Adrenal gland (tissue), 12 donors: Measurements from ENCODE around the gene PCK1. TPM values are rescaled to one million over a fixed set of nuclear protein-coding genes. Genes with fewer than 3 reads are reported as not detected.

Experiments
- DNase-seq, 7 donors: peaks; one replicate each; pipeline ENCODE4 v3.0.0-alpha.2; 2019 to 2020
- H3K27ac ChIP-seq, 5 donors: fragments of 200-600 bp; sonication (generic) in 4 of 5; 1 replicate in 3 of 5; 2 replicates in 2 of 5; pipeline versions ENCODE4 v1.5.1 to v1.8.0; 2016 to 2020; ENCODE audit warnings: mild to moderate bottlenecking in 1 of 5
- H3K27me3 ChIP-seq: fragments of 200-600 bp; 2 replicates; pipeline ENCODE4 v1.8.0; 2021
- H3K36me3 ChIP-seq, 2 donors: fragments of 200-600 bp; replicated peaks in 1 of 2; 1 replicate in 1 of 2; 2 replicates in 1 of 2; pipeline versions ENCODE4 v1.5.1 to v1.8.0; 2018 to 2022
- H3K4me1 ChIP-seq, 2 donors: fragments of 200-600 bp; replicated peaks in 1 of 2; 1 replicate in 1 of 2; 2 replicates in 1 of 2; pipeline versions ENCODE4 v1.5.1 to v1.8.0; 2018 to 2021
- H3K4me3 ChIP-seq, 4 donors: fragments of 200-600 bp; sonication (generic) in 3 of 4; one replicate each; pipeline ENCODE4 v1.5.1; 2016 to 2018
- H3K9me3 ChIP-seq, 3 donors: fragments of 200-600 bp; sonication (generic) in 1 of 3; replicated peaks in 1 of 3; 1 replicate in 2 of 3; 2 replicates in 1 of 3; pipeline versions ENCODE4 v1.5.1 to v1.8.0; 2016 to 2021
- POLR2A ChIP-seq, 2 donors: fragments of 450-650 bp; IDR thresholded peaks; one replicate each; pipeline ENCODE4 v1.6.1; 2017; ENCODE audit warnings: antibody characterized with exemption in 2 of 2, mild to moderate bottlenecking in 2 of 2, moderate library complexity in 1 of 2
- WGBS, 4 donors: extraction: QIAGEN DNeasy Blood & Tissue Kit in 2 of 4; methylation state at CpG; one replicate each; pipeline versions ENCODE4 v1.1.5 to v1.1.7; 2013 to 2017; 5-methylcytosine and 5-hydroxymethylcytosine counted together
- intact Hi-C, 2 donors: fragments of 100-400 bp; cut with DNase I; formaldehyde crosslinking; loops; one replicate each; pipeline versions ENCODE4 v1.14.1 to v1.15.0; 2022 to 2023
- polyA plus RNA-seq, 3 donors: library from polyadenylated mRNA; stranded (reverse); fragments of 200-250 nt in 2 of 3; fragments of 350-450 nt in 1 of 3; fragmentation: Illumina TruSeq in 1 of 3; extraction: RNeasy Lipid Tissue Mini Kit (QIAGEN cat#74804) in 1 of 3; gene quantifications; one replicate each; pipeline ENCODE4 v1.2.3, GENCODE V29; 2013 to 2014
- total RNA-seq, 9 donors: library from RNA; depleted of rRNA in 4 of 9; stranded (reverse); fragments of >200 nt in 4 of 9; fragments of 120-200 nt in 1 of 9; fragmentation: NEBNext Ultra II Directional in 1 of 9; extraction: Animal tissue kit (Norgen Biotek cat#: 25700) in 1 of 9; gene quantifications; one replicate each; pipeline versions ENCODE4 v1.1.0 to v1.2.4, GENCODE V29; 2013 to 2023
- TF ChIP-seq, protein P1 (sequence below), 6 experiments: fragments of 450-650 bp in 4 of 6; fragments of 200-600 bp in 2 of 6; sonication (generic) in 1 of 6; IDR thresholded peaks; 1 replicate in 5 of 6; 2 replicates in 1 of 6; pipeline versions ENCODE4 v1.5.1 to v1.8.0; 2016 to 2021; ENCODE audit warnings: antibody characterized with exemption in 6 of 6, mild to moderate bottlenecking in 2 of 6, moderate library complexity in 1 of 6
- donor health status: healthy with polysubstance abuse.
- donor health status: Bipolar disorder and iron deficiency.
- donor health status: DM: yes; HTN: yes; CAD: no.
- donor health status: DM: no; HTN: no; CAD: no.
- donor health status: DM: no; HTN: no; CAD: no.
- donor health status: DM: yes; HTN: yes; CAD: no.

Gene PCK1
- total and polyA plus RNA-seq, 12 donors, result 0.06 to 5.4 (median 0.65) TPM

DNA sequence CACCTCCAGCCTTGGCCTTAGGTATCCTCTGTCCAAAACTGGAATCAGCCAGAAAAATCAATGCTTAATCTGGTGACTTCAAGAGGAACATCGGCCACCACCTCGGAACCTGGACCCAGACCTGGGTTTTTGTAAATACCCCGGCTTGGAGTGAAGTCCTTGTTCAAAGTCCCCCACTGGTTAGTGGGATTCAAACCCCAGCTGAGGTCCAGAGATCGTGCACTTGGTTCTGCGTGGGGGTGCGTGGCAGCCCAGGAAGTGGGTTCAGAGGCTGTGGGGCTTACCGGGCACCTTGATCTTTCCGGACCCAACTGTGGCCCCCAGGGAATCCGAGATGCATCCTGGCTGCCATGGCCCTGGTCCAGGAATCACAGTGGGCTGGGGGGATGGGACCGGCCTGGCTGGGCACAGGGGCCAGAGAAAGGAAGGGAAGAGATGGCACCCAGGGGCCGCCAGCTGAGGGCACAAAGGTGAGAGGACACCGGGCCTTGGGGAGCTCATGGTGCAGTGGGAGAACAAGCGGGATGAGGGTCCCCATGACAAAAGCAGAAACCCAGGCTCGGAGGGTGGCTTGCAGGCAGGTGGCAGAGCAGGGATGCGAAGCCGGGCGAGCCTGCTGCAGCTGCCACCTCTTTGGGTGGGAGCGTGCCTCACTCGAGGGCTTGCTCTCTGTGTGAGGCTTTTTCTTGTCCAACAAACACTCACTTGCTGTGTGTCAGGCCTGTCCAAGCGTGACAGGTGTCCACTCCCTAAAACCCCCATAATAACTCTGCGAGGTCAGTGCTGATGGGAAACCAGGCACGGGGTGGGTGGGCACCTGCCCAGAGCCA is 31.6 kb downstream of the PCK1 start:
- 87 to 91% (median 89%) methylated on average over 16 to 22 of the region's 22 CpGs for WGBS, 4 donors
- intact Hi-C loops, result loop anchor here (2.0 to 10.0 kb wide), 3 partner anchors 78 to 208 kb away; no protein-coding TSS in a partner anchor

DNA sequence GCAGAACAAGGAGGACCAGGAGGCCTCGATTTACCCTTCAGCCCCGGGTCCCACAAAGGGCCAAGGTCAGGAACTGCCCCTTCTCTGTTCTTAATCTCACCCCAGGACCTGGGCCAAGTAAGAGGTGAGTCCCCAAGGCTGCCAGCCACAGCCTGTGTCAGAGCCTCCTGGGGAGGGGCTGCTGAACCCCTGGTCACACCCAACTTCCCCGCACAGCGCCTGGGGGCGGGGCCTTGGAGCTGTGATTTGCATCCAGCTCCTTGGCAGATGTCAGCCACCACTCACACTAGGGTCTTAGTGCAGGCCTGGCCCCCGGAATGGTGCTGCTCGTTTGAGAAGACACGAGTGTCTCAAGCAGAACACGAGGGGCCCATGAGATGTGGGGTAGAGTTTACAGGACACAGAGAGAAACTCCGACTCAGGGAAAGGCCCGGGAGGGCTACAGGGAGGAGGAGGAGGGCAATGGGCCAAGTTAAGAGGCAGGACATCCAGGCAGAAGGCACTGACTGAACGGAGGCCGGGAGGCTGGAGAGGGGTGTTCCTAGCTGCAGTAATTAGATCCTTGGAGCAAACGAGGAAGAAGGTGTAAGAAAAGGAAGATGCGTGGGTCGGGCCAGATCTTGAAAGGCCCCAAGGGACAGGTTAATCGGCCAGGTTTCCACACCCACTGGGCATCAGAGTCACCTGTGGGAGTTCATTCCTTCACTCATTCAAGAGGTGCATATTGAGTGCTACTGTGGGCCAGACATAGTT is 32.4 kb downstream of the PCK1 start:
- no peak for TF ChIP-seq POLR2A (IDR thresholded peaks at IDR 0.05)
- TF ChIP-seq, protein P1, sequence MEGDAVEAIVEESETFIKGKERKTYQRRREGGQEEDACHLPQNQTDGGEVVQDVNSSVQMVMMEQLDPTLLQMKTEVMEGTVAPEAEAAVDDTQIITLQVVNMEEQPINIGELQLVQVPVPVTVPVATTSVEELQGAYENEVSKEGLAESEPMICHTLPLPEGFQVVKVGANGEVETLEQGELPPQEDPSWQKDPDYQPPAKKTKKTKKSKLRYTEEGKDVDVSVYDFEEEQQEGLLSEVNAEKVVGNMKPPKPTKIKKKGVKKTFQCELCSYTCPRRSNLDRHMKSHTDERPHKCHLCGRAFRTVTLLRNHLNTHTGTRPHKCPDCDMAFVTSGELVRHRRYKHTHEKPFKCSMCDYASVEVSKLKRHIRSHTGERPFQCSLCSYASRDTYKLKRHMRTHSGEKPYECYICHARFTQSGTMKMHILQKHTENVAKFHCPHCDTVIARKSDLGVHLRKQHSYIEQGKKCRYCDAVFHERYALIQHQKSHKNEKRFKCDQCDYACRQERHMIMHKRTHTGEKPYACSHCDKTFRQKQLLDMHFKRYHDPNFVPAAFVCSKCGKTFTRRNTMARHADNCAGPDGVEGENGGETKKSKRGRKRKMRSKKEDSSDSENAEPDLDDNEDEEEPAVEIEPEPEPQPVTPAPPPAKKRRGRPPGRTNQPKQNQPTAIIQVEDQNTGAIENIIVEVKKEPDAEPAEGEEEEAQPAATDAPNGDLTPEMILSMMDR (IDR thresholded peaks at IDR 0.05), result no peak
- WGBS, 4 donors, result 55 to 66% (median 64%) methylated on average over 14 to 17 of the region's 17 CpGs
- no peaks in the 10 kb centered on the region for H3K4me1 ChIP-seq
- DNase-seq, result no peak
- no peaks in the 10 kb centered on the region for H3K27me3 ChIP-seq
- no peak overlapping the region for H3K4me3 ChIP-seq
- no peaks in the 10 kb centered on the region for H3K36me3 ChIP-seq
- no peaks in the 10 kb centered on the region for H3K9me3 ChIP-seq
- no peak overlapping the region for H3K27ac ChIP-seq
- intact Hi-C loops, result loop anchor here (2.0 to 10.0 kb wide), 3 partner anchors 79 to 209 kb away; no protein-coding TSS in a partner anchor

More for the DNA sequence above, 31.6 kb downstream of the PCK1 start:
- no peak overlapping the region for H3K4me3 ChIP-seq
- no peaks in the 10 kb centered on the region for H3K27me3 ChIP-seq
- no peak overlapping the region for H3K27ac ChIP-seq
- H3K9me3 ChIP-seq, result no peaks in the 10 kb centered on the region
- TF ChIP-seq POLR2A (IDR thresholded peaks at IDR 0.05), result no peak
- TF ChIP-seq, protein P1 (IDR thresholded peaks at IDR 0.05), result no peak
- H3K4me1 ChIP-seq, result no peaks in the 10 kb centered on the region
- H3K36me3 ChIP-seq, result no peaks in the 10 kb centered on the region
- no peak for DNase-seq

DNA sequence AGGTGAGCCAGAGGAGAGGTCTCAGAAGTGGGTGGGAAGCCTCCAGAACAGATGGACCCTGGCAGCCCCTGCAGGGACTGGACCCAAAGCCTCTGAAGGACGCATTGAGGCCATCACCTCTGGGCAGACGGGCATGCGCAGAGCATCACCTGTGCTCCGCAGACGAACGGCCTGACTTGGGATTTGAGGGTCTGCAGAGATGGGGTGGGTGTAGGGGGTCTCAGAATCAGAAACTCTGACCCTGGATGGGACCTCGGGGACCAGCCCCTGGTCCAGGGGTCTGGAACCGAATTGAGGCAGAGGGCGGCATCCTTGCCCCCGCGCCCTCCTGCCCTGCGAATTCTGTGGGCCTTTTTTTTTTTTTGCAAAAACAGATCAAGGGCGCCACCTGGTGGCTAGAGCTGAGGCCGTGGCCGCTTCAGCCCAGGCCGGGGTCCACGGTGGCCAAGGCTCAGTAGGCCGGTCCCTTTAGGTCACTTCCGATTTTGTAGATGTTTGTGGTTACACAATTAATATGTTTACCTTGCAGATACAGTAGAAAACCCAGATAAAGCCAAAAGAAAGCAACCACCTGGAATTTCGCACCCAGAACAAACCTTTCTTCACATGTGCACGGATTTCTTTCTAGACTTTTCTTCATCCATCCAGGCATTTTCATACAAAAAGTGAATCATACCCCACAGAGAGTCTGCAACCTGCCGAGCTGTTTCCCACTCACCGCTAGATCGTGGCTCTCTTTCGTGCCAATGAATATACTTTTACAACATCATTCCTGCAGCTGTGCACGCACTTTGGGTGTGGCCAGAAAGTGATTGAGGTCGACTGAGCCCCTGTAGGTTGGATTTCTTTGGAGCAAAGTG is 33.4 kb downstream of the PCK1 start:
- TF ChIP-seq, protein P1 (IDR thresholded peaks at IDR 0.05), result peak; percentile 62 to 89 (median 73)
- no peak for TF ChIP-seq POLR2A (IDR thresholded peaks at IDR 0.05)
- peak in 6 of 7 donors; percentile 45 to 70 (median 60) for DNase-seq
- H3K27ac ChIP-seq, result no peak overlapping the region
- WGBS, 4 donors, result 33 to 37% (median 35%) methylated on average over 24 to 27 of the region's 27 CpGs
- no peaks in the 10 kb centered on the region for H3K36me3 ChIP-seq
- H3K4me1 ChIP-seq, result no peaks in the 10 kb centered on the region
- no peaks in the 10 kb centered on the region for H3K9me3 ChIP-seq
- no peak overlapping the region for H3K4me3 ChIP-seq
- H3K27me3 ChIP-seq, result no peaks in the 10 kb centered on the region
- intact Hi-C loops, result loop anchor here (5.0 to 10.0 kb wide), 2 partner anchors 82 to 210 kb away; no protein-coding TSS in a partner anchor
